HepG2 (cell line): Measurements from ENCODE around the gene RNU6-1. TPM values are rescaled to one million over a fixed set of nuclear protein-coding genes. Genes with fewer than 3 reads are reported as not detected.

ENCODE experiments used
- ESRRA ChIP-seq: sonication (generic); formaldehyde crosslinking; IDR thresholded peaks from 2 replicates; pipeline ENCODE4 v1.5.1; 2020; ENCODE audit warnings: mild to moderate bottlenecking, low read depth, missing genetic modification reagents
- FOXP1 ChIP-seq, 2 experiments: fragments of 450-650 bp in 1 of 2; IDR thresholded peaks; 2 replicates each; pipeline ENCODE4 v1.6.1; 2017 to 2018; ENCODE audit warnings: antibody characterized with exemption in 1 of 2
- HOXA3 ChIP-seq: sonication (generic); formaldehyde crosslinking; IDR thresholded peaks from 2 replicates; pipeline ENCODE4 v1.5.0; 2020; ENCODE audit warnings: missing genetic modification reagents
- HOXA7 ChIP-seq: sonication (generic); formaldehyde crosslinking; IDR thresholded peaks from 2 replicates; pipeline ENCODE4 v1.8.1; 2022; ENCODE audit warnings: mild to moderate bottlenecking, missing genetic modification reagents, moderate library complexity
- JDP2 ChIP-seq: sonication (generic); formaldehyde crosslinking; IDR thresholded peaks from 2 replicates; pipeline ENCODE4 v1.8.1; 2022; ENCODE audit warnings: missing genetic modification reagents, borderline replicate concordance
- RFXAP ChIP-seq: sonication (generic); formaldehyde crosslinking; IDR thresholded peaks from 2 replicates; pipeline ENCODE4 v1.4.0; 2020; ENCODE audit warnings: missing genetic modification reagents, borderline replicate concordance
- SMAD3 ChIP-seq: sonication (generic); formaldehyde crosslinking; IDR thresholded peaks from 2 replicates; pipeline ENCODE4 v1.4.0; 2020; ENCODE audit warnings: missing genetic modification reagents
- SOX6 ChIP-seq, 2 experiments: fragments of 450-650 bp in 1 of 2; sonication (generic) in 1 of 2; formaldehyde crosslinking in 1 of 2; IDR thresholded peaks; 2 replicates each; pipeline versions ENCODE4 v1.4.0 to v1.6.1; 2017 to 2020; ENCODE audit warnings: antibody characterized with exemption in 1 of 2, mild to moderate bottlenecking in 1 of 2, missing genetic modification reagents in 1 of 2
- YEATS2 ChIP-seq: sonication (generic); formaldehyde crosslinking; IDR thresholded peaks from 2 replicates; pipeline ENCODE4 v1.4.0; 2020; ENCODE audit warnings: missing genetic modification reagents, borderline replicate concordance
- ZNF225 ChIP-seq: sonication (generic); formaldehyde crosslinking; IDR thresholded peaks from 2 replicates; pipeline ENCODE4 v1.4.0; 2020; ENCODE audit warnings: mild to moderate bottlenecking, missing genetic modification reagents
- ZNF331 ChIP-seq: sonication (generic); formaldehyde crosslinking; IDR thresholded peaks from 2 replicates; pipeline ENCODE4 v1.4.0; 2020; ENCODE audit warnings: missing genetic modification reagents
- ZNF430 ChIP-seq: sonication (generic); formaldehyde crosslinking; IDR thresholded peaks from 2 replicates; pipeline ENCODE4 v1.9.0; 2021; ENCODE audit warnings: mild to moderate bottlenecking, missing genetic modification reagents
- ZNF761 ChIP-seq: sonication (generic); formaldehyde crosslinking; conservative IDR thresholded peaks from 2 replicates; pipeline ENCODE4 v1.4.0; 2020; ENCODE audit warnings: mild to moderate bottlenecking, missing genetic modification reagents
- ZNF768 ChIP-seq: sonication (generic); formaldehyde crosslinking; IDR thresholded peaks from 2 replicates; pipeline ENCODE4 v1.4.0; 2020; ENCODE audit warnings: missing genetic modification reagents
- polyA plus RNA-seq, 8 experiments: library from polyadenylated mRNA; depleted of rRNA in 3 of 8; stranded (reverse) in 7 of 8; unstranded in 1 of 8; fragments of >200 nt; fragmentation: Illumina TruSeq in 4 of 8; extraction: Trizol in 4 of 8; gene quantifications; 2 replicates each; pipeline versions ENCODE4 v1.2.1 to v1.2.3, GENCODE V29; 2011 to 2016; ENCODE audit warnings: low read depth in 4 of 8, missing spikeins in 1 of 8, mixed read lengths in 1 of 8; ENCODE audit not compliant: insufficient read depth in 1 of 8
- total RNA-seq, 5 experiments: library from RNA; depleted of rRNA; stranded (reverse); fragments of >200 nt; fragmentation: Illumina TruSeq; extraction: Trizol; gene quantifications; 2 replicates each; pipeline ENCODE4 v1.2.3, GENCODE V29; 2016; ENCODE audit warnings: low read depth in 1 of 5
- TF ChIP-seq, protein P1 (sequence below), 2 experiments: sonication (generic) in 1 of 2; formaldehyde crosslinking in 1 of 2; IDR thresholded peaks; 2 replicates each; pipeline versions ENCODE4 v1.4.0 to v1.6.1; 2018 to 2020; ENCODE audit warnings: missing genetic modification reagents in 2 of 2, borderline replicate concordance in 1 of 2, low read depth in 1 of 2, mild to moderate bottlenecking in 1 of 2, missing biosample characterization in 1 of 2
- TF ChIP-seq, protein P2 (sequence below): sonication (generic); formaldehyde crosslinking; conservative IDR thresholded peaks from 2 replicates; pipeline ENCODE4 v1.8.1; 2023; ENCODE audit warnings: missing genetic modification reagents
- TF ChIP-seq, protein P3 (sequence below): sonication (generic); formaldehyde crosslinking; IDR thresholded peaks from 2 replicates; pipeline ENCODE4 v1.4.0; 2020; ENCODE audit warnings: missing genetic modification reagents
- TF ChIP-seq, protein P4 (sequence below): sonication (generic); formaldehyde crosslinking; IDR thresholded peaks from 2 replicates; pipeline ENCODE4 v1.9.0; 2021; ENCODE audit warnings: missing genetic modification reagents, borderline replicate concordance
- TF ChIP-seq, protein P5 (sequence below): sonication (generic); formaldehyde crosslinking; IDR thresholded peaks from 2 replicates; pipeline ENCODE4 v1.5.1; 2020; ENCODE audit warnings: missing genetic modification reagents, mild to moderate bottlenecking, borderline replicate concordance

RNU6-1 gene
- total and polyA plus RNA-seq, 2 of the 13 experiments (the other 11 are each of a cell fraction or from before 2014, with no cell fraction given) = under 0.01 TPM; not detected in 1

DNA sequence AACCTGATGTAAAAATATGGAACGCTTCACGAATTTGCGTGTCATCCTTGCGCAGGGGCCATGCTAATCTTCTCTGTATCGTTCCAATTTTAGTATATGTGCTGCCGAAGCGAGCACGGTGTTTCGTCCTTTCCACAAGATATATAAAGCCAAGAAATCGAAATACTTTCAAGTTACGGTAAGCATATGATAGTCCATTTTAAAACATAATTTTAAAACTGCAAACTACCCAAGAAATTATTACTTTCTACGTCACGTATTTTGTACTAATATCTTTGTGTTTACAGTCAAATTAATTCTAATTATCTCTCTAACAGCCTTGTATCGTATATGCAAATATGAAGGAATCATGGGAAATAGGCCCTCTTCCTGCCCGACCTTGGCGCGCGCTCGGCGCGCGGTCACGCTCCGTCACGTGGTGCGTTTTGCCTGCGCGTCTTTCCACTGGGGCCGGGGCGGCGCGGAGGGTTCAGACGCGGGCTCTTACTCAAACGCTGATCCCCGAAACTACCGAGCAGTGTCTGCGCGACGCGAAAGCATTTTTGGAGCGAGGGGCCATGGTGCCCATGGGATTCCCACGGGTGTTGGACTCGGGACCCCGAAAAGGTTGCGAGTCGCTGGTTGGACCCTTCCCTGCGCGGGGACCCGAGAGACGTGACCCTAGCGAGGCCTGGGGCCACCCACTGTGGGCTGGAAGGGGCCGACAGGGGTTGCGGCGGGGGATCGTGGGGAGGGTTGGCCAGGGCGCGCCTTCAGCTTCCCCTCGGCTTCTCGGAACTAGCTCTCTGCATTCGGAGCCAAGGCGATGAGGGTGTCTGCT lies at the start of gene RNU6-1 (continued):
- TF ChIP-seq ESRRA (CRISPR knock-in tag) (no peak), JDP2 (CRISPR knock-in tag) (no peak), YEATS2 (peak; percentile 13; the same call in 1 of the 2 replicates), HOXA7 (CRISPR knock-in tag) (no peak), ZNF331 (CRISPR knock-in tag) (peak; percentile 10; the same call in 1 of the 2 replicates), ZNF225 (CRISPR knock-in tag) (no peak), SOX6 (IDR thresholded peaks at IDR 0.05) (no peak), SOX6 (CRISPR knock-in tag; IDR thresholded peaks at IDR 0.05) (no peak; the same call in none of the 2 replicates), RFXAP (no peak), ZNF768 (CRISPR knock-in tag) (peak; percentile 54; the same call in 1 of the 2 replicates), ZNF430 (CRISPR knock-in tag) (no peak; the same call in 1 of the 2 replicates), HOXA3 (CRISPR knock-in tag) (peak; percentile 45; the same call in 1 of the 2 replicates), SMAD3 (CRISPR knock-in tag) (no peak), FOXP1 (IDR thresholded peaks at IDR 0.05) (no peak), FOXP1 (CRISPR knock-in tag; IDR thresholded peaks at IDR 0.05) (no peak), ZNF761 (CRISPR knock-in tag) (no peak)
- TF ChIP-seq, protein P1, sequence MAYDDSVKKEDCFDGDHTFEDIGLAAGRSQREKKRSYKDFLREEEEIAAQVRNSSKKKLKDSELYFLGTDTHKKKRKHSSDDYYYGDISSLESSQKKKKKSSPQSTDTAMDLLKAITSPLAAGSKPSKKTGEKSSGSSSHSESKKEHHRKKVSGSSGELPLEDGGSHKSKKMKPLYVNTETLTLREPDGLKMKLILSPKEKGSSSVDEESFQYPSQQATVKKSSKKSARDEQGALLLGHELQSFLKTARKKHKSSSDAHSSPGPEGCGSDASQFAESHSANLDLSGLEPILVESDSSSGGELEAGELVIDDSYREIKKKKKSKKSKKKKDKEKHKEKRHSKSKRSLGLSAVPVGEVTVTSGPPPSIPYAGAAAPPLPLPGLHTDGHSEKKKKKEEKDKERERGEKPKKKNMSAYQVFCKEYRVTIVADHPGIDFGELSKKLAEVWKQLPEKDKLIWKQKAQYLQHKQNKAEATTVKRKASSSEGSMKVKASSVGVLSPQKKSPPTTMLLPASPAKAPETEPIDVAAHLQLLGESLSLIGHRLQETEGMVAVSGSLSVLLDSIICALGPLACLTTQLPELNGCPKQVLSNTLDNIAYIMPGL (CRISPR knock-in tag; IDR thresholded peaks at IDR 0.05; ENCODE audit: borderline replicate concordance in 1 of 2, low read depth in 1 of 2) = peak; percentile 91 to 97
- TF ChIP-seq, protein P2, sequence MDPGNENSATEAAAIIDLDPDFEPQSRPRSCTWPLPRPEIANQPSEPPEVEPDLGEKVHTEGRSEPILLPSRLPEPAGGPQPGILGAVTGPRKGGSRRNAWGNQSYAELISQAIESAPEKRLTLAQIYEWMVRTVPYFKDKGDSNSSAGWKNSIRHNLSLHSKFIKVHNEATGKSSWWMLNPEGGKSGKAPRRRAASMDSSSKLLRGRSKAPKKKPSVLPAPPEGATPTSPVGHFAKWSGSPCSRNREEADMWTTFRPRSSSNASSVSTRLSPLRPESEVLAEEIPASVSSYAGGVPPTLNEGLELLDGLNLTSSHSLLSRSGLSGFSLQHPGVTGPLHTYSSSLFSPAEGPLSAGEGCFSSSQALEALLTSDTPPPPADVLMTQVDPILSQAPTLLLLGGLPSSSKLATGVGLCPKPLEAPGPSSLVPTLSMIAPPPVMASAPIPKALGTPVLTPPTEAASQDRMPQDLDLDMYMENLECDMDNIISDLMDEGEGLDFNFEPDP (CRISPR knock-in tag) = no peak
- TF ChIP-seq, protein P3, sequence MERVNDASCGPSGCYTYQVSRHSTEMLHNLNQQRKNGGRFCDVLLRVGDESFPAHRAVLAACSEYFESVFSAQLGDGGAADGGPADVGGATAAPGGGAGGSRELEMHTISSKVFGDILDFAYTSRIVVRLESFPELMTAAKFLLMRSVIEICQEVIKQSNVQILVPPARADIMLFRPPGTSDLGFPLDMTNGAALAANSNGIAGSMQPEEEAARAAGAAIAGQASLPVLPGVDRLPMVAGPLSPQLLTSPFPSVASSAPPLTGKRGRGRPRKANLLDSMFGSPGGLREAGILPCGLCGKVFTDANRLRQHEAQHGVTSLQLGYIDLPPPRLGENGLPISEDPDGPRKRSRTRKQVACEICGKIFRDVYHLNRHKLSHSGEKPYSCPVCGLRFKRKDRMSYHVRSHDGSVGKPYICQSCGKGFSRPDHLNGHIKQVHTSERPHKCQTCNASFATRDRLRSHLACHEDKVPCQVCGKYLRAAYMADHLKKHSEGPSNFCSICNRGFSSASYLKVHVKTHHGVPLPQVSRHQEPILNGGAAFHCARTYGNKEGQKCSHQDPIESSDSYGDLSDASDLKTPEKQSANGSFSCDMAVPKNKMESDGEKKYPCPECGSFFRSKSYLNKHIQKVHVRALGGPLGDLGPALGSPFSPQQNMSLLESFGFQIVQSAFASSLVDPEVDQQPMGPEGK (CRISPR knock-in tag) = 0 out of 2 replicates have a peak, but pooled peaks have one; percentile 12
- TF ChIP-seq, protein P4, sequence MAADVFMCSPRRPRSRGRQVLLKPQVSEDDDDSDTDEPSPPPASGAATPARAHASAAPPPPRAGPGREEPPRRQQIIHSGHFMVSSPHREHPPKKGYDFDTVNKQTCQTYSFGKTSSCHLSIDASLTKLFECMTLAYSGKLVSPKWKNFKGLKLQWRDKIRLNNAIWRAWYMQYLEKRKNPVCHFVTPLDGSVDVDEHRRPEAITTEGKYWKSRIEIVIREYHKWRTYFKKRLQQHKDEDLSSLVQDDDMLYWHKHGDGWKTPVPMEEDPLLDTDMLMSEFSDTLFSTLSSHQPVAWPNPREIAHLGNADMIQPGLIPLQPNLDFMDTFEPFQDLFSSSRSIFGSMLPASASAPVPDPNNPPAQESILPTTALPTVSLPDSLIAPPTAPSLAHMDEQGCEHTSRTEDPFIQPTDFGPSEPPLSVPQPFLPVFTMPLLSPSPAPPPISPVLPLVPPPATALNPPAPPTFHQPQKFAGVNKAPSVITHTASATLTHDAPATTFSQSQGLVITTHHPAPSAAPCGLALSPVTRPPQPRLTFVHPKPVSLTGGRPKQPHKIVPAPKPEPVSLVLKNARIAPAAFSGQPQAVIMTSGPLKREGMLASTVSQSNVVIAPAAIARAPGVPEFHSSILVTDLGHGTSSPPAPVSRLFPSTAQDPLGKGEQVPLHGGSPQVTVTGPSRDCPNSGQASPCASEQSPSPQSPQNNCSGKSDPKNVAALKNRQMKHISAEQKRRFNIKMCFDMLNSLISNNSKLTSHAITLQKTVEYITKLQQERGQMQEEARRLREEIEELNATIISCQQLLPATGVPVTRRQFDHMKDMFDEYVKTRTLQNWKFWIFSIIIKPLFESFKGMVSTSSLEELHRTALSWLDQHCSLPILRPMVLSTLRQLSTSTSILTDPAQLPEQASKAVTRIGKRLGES (CRISPR knock-in tag) = no peak
- TF ChIP-seq, protein P5, sequence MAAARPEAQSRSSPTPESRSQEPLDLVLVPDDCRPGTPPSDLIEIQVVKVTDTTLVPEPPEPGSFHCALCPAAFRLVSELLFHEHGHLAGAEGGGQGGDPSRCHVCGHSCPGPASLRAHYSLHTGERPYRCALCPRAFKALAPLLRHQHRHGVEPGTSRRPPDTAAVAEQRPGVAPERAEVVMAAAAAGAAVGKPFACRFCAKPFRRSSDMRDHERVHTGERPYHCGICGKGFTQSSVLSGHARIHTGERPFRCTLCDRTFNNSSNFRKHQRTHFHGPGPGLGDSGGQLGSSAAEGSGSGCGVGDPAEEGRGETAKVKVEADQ = no peak
